Ovary (tissue), 9 donors: Measurements from ENCODE around the gene NPDC1. TPM values are rescaled to one million over a fixed set of nuclear protein-coding genes. Genes with fewer than 3 reads are reported as not detected.
"Not testable (repeated sequence)": the region's sequence is repeated elsewhere in the genome, so short reads cannot be mapped to it uniquely, and the experiment has no call there.

Experiments
- DNase-seq, 5 donors: peaks; one replicate each; pipeline ENCODE4 v3.0.0-alpha.2; 2019 to 2020
- H3K27ac ChIP-seq, 2 donors: fragments of 200-600 bp; one replicate each; pipeline versions ENCODE4 v1.5.1 to v1.8.0; 2019 to 2022
- H3K27me3 ChIP-seq: fragments of 200-600 bp; one replicate; pipeline ENCODE4 v1.8.0; 2022
- H3K36me3 ChIP-seq: fragments of 200-600 bp; sonication (generic); one replicate; pipeline ENCODE4 v1.5.1; 2019
- H3K4me1 ChIP-seq: one replicate; pipeline ENCODE4 v1.8.1; 2013; ENCODE audit warnings: mild to moderate bottlenecking, moderate library complexity; ENCODE audit not compliant: insufficient read depth
- H3K4me3 ChIP-seq: fragments of 200-600 bp; sonication (generic); one replicate; pipeline ENCODE4 v1.5.1; 2017
- H3K9me3 ChIP-seq, 2 donors: fragments of 200-600 bp in 1 of 2; sonication (generic) in 1 of 2; one replicate each; pipeline versions ENCODE4 v1.5.1 to v1.8.1; 2013 to 2019; ENCODE audit warnings: mild to moderate bottlenecking in 1 of 2, moderate library complexity in 1 of 2
- EP300 ChIP-seq: sonication (generic); formaldehyde crosslinking; IDR thresholded peaks from one replicate; pipeline ENCODE4 v1.6.1; 2017; ENCODE audit warnings: antibody characterized with exemption
- POLR2A ChIP-seq: fragments of 450-650 bp; IDR thresholded peaks from one replicate; pipeline ENCODE4 v1.6.1; 2017; ENCODE audit warnings: antibody characterized with exemption, mild to moderate bottlenecking, moderate library complexity
- WGBS, 3 donors: extraction: QIAGEN DNeasy Blood & Tissue Kit in 1 of 3; methylation state at CpG; one replicate each; pipeline versions ENCODE4 v1.1.5 to v1.1.7; 2013 to 2017; 5-methylcytosine and 5-hydroxymethylcytosine counted together
- intact Hi-C, 4 donors: fragments of 100-400 bp; cut with DNase I; formaldehyde crosslinking; loops; one replicate each; pipeline versions ENCODE4 v1.11.0 to v1.15.1; 2022 to 2023
- polyA plus RNA-seq, 2 donors: library from polyadenylated mRNA; stranded (reverse); fragments of 200-250 nt in 1 of 2; fragments of 350-450 nt in 1 of 2; fragmentation: Illumina TruSeq in 1 of 2; extraction: RNeasy Lipid Tissue Mini Kit (QIAGEN cat#74804) in 1 of 2; gene quantifications; one replicate each; pipeline ENCODE4 v1.2.3, GENCODE V29; 2013 to 2014
- total RNA-seq, 7 donors: library from RNA; depleted of rRNA in 2 of 7; stranded (reverse); fragments of >200 nt in 2 of 7; fragmentation: NEBNext Ultra II Directional in 3 of 7; extraction: Animal tissue kit (Norgen Biotek cat#: 25700) in 3 of 7; gene quantifications; one replicate each; pipeline versions ENCODE4 v1.1.0 to v1.2.4, GENCODE V29; 2016 to 2023
- TF ChIP-seq, protein P1 (sequence below), 3 donors: fragments of 450-650 bp in 2 of 3; fragments of 200-600 bp in 1 of 3; IDR thresholded peaks; one replicate each; pipeline versions ENCODE4 v1.5.1 to v1.8.0; 2016 to 2022; ENCODE audit warnings: antibody characterized with exemption in 3 of 3, mild to moderate bottlenecking in 1 of 3
- donor health status: DM: no; HTN: no; CAD: no; lungs with moderate emphysema.
- donor health status: DM: no; HTN: no; CAD: no.
- donor health status: Bipolar disorder and iron deficiency.
- donor health status: DM: yes; HTN: yes; CAD: no.
- donor health status: DM: no; HTN: no; CAD: no.
- donor health status: DM: yes; HTN: yes; CAD: no.

NPDC1 gene
- total and polyA plus RNA-seq, 9 donors: 2.1 to 112 (median 49.9) TPM

DNA sequence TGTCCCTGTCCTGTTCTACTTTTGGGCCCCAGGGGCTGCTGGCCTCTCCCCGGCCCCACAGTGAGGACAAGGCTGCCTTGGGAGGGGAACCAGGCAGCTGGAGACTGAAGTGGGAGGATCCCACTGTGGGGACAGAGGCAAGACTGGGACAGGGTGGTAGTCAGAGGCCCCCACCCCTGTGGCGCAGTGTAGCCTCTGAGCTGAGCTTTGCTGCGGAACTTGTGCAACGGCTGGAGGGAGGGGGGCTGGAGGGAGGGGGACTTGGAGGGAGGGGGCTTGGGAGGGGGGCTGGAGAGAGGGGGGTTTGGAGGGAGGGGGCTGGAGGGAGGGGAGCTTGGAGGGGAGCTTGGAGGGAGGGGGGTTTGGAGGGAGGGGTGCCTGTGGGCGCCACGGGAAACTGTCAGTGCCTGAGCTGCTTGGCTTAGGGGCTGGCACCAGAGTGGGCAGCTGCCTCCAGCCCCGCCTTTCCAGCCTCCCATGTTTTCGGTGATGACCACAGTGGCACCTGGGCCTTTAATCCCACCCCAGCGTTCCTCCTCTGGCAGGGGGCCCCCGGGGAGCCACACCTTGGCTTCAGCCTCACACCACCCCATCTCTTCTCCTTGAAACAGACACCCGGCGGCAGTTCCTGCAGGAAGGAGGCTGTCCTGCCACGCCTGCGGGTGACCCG, 11.8 kb downstream of the NPDC1 start:
- no peak overlapping the region for H3K4me3 ChIP-seq
- H3K4me1 ChIP-seq: peaks cover 1% of the 10 kb centered on the region
- no peak overlapping the region for H3K27ac ChIP-seq
- 40 to 52% (median 49%) methylated on average over 14 to 15 of the region's 15 CpGs for WGBS, 3 donors
- DNase-seq: no peak
- TF ChIP-seq, protein P1, sequence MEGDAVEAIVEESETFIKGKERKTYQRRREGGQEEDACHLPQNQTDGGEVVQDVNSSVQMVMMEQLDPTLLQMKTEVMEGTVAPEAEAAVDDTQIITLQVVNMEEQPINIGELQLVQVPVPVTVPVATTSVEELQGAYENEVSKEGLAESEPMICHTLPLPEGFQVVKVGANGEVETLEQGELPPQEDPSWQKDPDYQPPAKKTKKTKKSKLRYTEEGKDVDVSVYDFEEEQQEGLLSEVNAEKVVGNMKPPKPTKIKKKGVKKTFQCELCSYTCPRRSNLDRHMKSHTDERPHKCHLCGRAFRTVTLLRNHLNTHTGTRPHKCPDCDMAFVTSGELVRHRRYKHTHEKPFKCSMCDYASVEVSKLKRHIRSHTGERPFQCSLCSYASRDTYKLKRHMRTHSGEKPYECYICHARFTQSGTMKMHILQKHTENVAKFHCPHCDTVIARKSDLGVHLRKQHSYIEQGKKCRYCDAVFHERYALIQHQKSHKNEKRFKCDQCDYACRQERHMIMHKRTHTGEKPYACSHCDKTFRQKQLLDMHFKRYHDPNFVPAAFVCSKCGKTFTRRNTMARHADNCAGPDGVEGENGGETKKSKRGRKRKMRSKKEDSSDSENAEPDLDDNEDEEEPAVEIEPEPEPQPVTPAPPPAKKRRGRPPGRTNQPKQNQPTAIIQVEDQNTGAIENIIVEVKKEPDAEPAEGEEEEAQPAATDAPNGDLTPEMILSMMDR (IDR thresholded peaks at IDR 0.05): no peak
- TF ChIP-seq POLR2A (no peak), EP300 (no peak)
- H3K27me3 ChIP-seq: no peaks in the 10 kb centered on the region
- intact Hi-C loops: loop anchor here (2.0 to 5.0 kb wide), 5 partner anchors 82 to 247 kb away; partner anchors contain the start of genes LCN12 (in 1 of the 4) and PHPT1 (in 1 of the 4)
- H3K9me3 ChIP-seq: no peaks in the 10 kb centered on the region
- no peaks in the 10 kb centered on the region for H3K36me3 ChIP-seq

DNA sequence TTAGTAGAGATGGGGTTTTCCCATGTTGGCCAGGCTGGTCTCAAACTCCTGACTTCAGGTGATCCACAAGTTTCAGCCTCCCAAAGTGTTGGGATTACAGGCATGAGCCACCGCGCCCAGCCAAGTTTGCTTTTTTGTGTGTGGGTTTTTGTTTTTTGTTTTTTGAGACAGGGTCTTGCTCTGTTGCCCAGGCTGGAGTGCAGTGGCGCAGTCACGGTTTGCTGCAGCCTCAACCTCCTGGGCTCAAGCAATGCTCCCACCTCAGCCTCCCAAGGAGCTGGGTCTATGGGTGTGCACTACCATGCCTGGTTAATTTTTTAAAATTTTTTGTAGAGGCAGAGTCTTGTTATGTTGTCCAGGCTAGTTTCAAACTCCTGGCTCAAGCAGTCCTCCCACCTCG, 12.5 kb downstream of the NPDC1 start:
- not testable (repeated sequence) for H3K4me1 ChIP-seq, H3K4me3 ChIP-seq, H3K36me3 ChIP-seq, DNase-seq, H3K27ac ChIP-seq, H3K27me3 ChIP-seq, H3K9me3 ChIP-seq
- WGBS, 3 donors: 89 to 91% (median 90%) methylated on average over 5 of the region's 5 CpGs
- intact Hi-C loops: loop anchor here in 2 of 4 donors (5.0 kb wide), 3 partner anchors 81 to 246 kb away; partner anchors contain the start of genes LCN12 (in 1 of the 2) and PHPT1 (in 1 of the 2)

DNA sequence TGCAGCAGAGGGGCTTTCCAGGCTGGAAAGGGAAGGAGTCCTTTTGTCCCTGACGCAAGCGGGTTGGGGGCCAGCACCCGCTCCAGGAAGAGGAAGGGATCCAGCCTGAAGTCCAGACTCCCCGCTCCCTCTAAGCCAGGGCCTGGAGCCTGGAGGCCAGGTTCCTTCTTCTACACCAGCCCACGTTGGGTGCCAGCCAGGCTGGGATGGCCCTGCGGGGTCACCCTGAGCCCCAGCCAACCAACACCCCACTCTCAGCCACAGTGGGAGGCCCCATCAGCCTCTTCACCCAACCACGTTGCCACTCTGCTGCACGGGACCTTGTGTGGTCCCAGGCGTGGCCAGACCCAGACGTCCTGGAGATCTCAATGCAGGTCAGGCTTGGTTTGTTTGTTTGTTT, 13.1 kb downstream of the NPDC1 start:
- no peak overlapping the region for H3K4me3 ChIP-seq
- H3K27ac ChIP-seq: no peak overlapping the region

DNA sequence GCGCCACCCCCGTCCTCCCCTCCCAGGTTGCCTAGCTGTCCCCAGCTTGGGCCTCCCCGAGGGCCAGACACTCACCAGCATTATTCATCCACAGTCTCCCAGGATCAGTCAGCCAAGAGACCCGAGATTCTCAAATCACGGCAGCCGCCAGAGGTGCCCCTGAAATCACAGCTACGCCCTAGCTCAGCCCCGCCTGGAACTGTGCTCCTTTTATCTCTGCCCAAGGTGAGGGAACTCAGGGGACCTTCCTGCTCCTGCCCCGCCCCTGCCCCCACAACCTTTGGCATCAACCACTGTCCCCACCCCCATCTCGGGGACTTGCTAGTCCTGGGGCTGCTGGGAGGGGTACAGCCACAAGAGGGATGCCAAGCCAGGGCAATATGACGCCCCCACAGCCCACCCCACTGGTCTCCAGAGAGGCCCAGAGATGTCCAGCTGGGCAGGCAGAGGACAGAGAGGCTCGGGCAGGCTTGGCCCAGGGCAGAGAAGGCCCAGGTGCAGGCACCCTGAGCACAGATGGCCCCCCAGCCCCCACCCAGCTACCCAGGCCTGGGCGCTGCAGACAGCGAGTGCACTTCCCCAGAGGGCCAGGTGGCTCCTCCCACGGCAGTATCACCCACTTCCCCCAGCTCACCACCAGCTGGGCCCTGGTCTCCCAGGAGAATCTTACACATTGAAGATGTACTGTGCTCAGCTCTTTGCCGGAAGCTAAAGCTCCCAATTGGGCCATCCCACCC, 13.9 kb downstream of the NPDC1 start, which contains the start of gene FUT7:
TSS of gene FUT7 (minus strand) at position 185 of the 737 bp plus-strand sequence. CDS start at position 88, 97 bp downstream.
- Histone ChIP-seq H3K27ac (no peak within 1 kb of the TSS), H3K36me3 (no peaks in the 10 kb centered on the region), H3K4me3 (no peak within 1 kb of the TSS), H3K9me3 (no peaks in the 10 kb centered on the region), H3K4me1 (peaks cover 4% of the 10 kb centered on the region), H3K27me3 (no peaks in the 10 kb centered on the region)
- 57 to 71% (median 63%) methylated on average over 14 to 16 of the region's 16 CpGs for WGBS, 3 donors
- DNase-seq: no peak
- intact Hi-C loops: loop anchor here in 2 of 4 donors (5.0 kb wide), 3 partner anchors 80 to 245 kb away; partner anchors contain the start of genes LCN12 (in 1 of the 2) and PHPT1 (in 1 of the 2)
- TF ChIP-seq EP300 (no peak), POLR2A (no peak)
- TF ChIP-seq, protein P1 (IDR thresholded peaks at IDR 0.05): no peak

More for the DNA sequence above, 13.1 kb downstream of the NPDC1 start:
- 85 to 89% (median 86%) methylated on average over 10 of the region's 10 CpGs for WGBS, 3 donors
- intact Hi-C loops: loop anchor here in 2 of 4 donors (5.0 kb wide), 3 partner anchors 81 to 246 kb away; partner anchors contain the start of genes LCN12 (in 1 of the 2) and PHPT1 (in 1 of the 2)
- no peak for DNase-seq
- Histone ChIP-seq H3K4me1 (peaks cover 4% of the 10 kb centered on the region), H3K9me3 (no peaks in the 10 kb centered on the region), H3K36me3 (no peaks in the 10 kb centered on the region), H3K27me3 (no peaks in the 10 kb centered on the region)
- no peak for TF ChIP-seq POLR2A
- TF ChIP-seq, protein P1 (IDR thresholded peaks at IDR 0.05): no peak
- no peak for TF ChIP-seq EP300
